Right ventricle myocardium inferior (tissue), 1 donor: ENCODE data around the gene FERD3L. TPM values are rescaled to one million over a fixed set of nuclear protein-coding genes. Genes with fewer than 3 reads are reported as not detected.

ENCODE experiments used
- ATAC-seq: fragments of 200-7000 bp; cut with Tn5 transposase; one replicate; pipeline ENCODE4 v1.9.1; 2020; ENCODE audit warnings: mild to moderate bottlenecking, moderate library complexity
- DNase-seq: peaks from one replicate; pipeline ENCODE4 v3.0.0; 2021; ENCODE audit errors: missing footprints
- intact Hi-C: fragments of 100-400 bp; cut with DNase I; formaldehyde crosslinking; loops from one replicate; pipeline ENCODE4 v1.11.0; 2022
- total RNA-seq: library from RNA; stranded (reverse); fragmentation: NEBNext Ultra II Directional; extraction: Animal tissue kit (Norgen Biotek cat#: 25700); gene quantifications from one replicate; pipeline ENCODE4 v1.2.1, GENCODE V29; 2021
- donor health status: DM: no; HTN: yes; CAD: no; lungs with severe emphysema.

Gene FERD3L
- total RNA-seq, 1 donor from 2014 or later: not detected

GRCh38 chr7:19117870-19118608 is 27.2 kb downstream of the FERD3L start:
- ATAC-seq (peak; percentile 57), DNase-seq (no peak)
- intact Hi-C loops: no loop called here

- intact Hi-C loops: no loop called here
- ATAC-seq: peak; percentile 90
- DNase-seq: peak; percentile 73
Measured at GRCh38 chr7:19117091-19117869, 27.9 kb downstream of the FERD3L start, which contains the start of gene TWIST1. Gene TWIST1, minus strand, starts transcription at chr7:19117636. Its CDS starts 315 bp downstream, at chr7:19117321.

- intact Hi-C loops: no loop called here
- DNase-seq: peak; percentile 59
- ATAC-seq: no peak
Measured at GRCh38 chr7:19116121-19117090, 28.8 kb downstream of the FERD3L start.

GRCh38 chr7:19114551-19114855 is 30.7 kb downstream of the FERD3L start:
- intact Hi-C loops: no loop called here
- no peak for ATAC-seq
- no peak for DNase-seq

GRCh38 chr7:19113855-19114550 is 31.2 kb downstream of the FERD3L start:
- no peak for ATAC-seq
- DNase-seq: no peak
- intact Hi-C loops: no loop called here

- intact Hi-C loops: no loop called here
- DNase-seq (no peak), ATAC-seq (no peak)
Measured at GRCh38 chr7:19113002-19113350, 32.2 kb downstream of the FERD3L start.

- intact Hi-C loops: no loop called here
- ATAC-seq (no peak), DNase-seq (no peak)
Measured at GRCh38 chr7:19112274-19113001, 32.8 kb downstream of the FERD3L start.

- ATAC-seq (no peak), DNase-seq (no peak)
- intact Hi-C loops: no loop called here
Measured at GRCh38 chr7:19111474-19112273, 33.5 kb downstream of the FERD3L start.

- intact Hi-C loops: no loop called here
- DNase-seq (no peak), ATAC-seq (no peak)
Measured at GRCh38 chr7:19110776-19111175, 34.4 kb downstream of the FERD3L start.

GRCh38 chr7:19110026-19110730 is 35.0 kb downstream of the FERD3L start:
- DNase-seq (no peak), ATAC-seq (no peak)
- intact Hi-C loops: no loop called here

- DNase-seq: no peak
- intact Hi-C loops: no loop called here
Measured at GRCh38 chr7:19109000-19109946, 35.9 kb downstream of the FERD3L start.

GRCh38 chr7:19107356-19108146 is 37.7 kb downstream of the FERD3L start:
- DNase-seq: no peak

More at GRCh38 chr7:19109000-19109946, 35.9 kb downstream of the FERD3L start:
- no peak for ATAC-seq

GRCh38 chr7:19107081-19107355 is 38.2 kb downstream of the FERD3L start:
- ATAC-seq (peak; percentile 24), DNase-seq (no peak)
- intact Hi-C loops: no loop called here

More at GRCh38 chr7:19107356-19108146, 37.7 kb downstream of the FERD3L start:
- ATAC-seq: peak; percentile 68
- intact Hi-C loops: no loop called here

- DNase-seq (no peak), ATAC-seq (peak; percentile 36)
- intact Hi-C loops: no loop called here
Measured at GRCh38 chr7:19106241-19107080, 38.8 kb downstream of the FERD3L start.
